HG02610 (cell line): ENCODE data around the gene KCTD3.

Source experiments
- ATAC-seq: cut with Tn5 transposase; IDR thresholded peaks from one replicate; pipeline ENCODE4 v1.9.1; 2021; ENCODE audit warnings: mild to moderate bottlenecking, moderate library complexity; ENCODE audit not compliant: unreplicated experiment

The KCTD3 gene

DNA sequence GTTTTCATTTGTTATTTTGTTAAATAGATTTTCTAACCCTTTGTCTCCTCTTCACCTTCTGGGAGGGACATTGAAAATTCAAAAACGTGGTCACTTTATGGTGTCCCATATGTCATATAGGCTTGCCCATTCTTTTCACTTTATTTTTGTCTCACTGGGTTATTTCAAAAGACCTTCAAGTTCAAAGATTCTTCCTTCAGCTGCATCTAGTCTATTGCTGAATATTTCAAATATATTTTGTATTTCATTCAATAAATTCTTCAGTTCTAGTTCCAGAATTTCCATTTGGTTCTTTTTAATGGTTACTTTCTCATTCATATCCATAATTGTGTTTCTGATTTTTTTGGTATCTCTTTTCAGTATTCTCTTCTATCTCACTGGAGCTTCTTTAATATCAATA, 11.6 kb upstream of the KCTD3 start:
- ATAC-seq, result no peak

DNA sequence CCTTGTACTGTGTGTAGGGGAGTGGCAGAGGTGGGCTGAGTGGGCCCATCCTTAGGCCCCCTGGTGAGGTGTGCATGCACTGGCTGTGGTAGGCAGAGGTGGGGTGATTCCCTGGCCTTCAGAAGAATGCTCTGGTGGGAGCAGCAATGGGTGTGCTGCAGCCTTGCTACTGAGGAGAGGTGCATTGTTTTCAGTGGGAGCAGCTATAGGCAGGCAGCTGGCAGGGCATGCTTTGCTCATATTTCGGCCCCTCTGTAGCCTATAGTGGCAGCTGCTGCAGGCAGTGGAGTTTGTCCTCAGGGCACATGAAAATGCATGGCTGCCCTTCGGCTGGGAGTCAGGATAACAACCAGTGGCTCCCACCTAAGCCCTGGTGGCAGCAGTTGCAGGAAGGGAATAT, 10.1 kb upstream of the KCTD3 start:
- no peak for ATAC-seq

DNA sequence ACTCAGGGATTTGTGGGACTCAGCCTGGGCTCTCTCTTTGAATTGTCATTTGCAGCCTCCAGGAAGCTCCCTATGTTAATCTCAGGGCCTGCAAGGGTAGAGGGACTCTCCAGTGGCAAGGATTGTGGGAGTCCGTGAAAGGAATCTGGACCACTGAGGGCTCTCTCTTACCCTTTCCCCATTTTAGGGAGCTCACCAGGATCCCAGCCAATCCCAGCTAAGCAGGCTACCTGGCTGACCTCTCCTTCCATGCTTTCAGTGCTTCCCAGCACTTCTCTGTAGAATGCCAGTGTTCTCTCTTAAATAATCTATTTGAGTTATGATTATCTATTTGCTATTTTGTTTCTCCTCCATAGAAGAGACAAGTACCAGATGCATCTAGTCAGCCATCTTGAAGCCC, 9.6 kb upstream of the KCTD3 start:
- no peak for ATAC-seq

DNA sequence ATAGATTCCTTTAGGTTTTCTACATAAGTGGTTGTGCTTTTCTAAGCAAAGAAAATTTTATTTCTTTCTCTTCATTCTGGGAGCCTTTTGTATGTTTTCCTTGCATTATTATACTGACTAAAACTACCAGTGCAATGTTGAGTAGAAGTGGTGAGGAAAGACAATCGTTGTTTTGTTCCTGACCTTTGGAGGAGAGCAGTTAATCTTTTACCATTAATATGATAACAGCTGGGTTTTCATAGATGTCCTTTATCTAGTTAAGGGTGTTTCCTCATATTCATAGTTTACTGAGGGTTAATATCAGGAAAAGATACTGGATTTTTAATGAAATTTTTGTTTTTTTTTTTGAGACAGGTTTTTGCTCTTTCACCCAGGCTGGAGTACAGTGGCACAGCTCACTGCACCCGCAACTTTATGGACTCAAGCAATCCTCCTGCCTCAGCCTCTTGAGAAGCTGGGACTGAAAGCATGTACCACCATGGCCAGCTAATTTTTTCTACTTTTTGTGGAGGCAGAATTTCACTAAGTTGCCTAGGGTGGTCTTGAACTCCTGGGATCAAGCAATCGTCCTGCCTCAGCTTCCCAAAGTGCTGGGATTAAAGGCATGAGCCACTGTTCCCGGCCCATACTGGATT, 9.0 kb upstream of the KCTD3 start:
- no peak for ATAC-seq

DNA sequence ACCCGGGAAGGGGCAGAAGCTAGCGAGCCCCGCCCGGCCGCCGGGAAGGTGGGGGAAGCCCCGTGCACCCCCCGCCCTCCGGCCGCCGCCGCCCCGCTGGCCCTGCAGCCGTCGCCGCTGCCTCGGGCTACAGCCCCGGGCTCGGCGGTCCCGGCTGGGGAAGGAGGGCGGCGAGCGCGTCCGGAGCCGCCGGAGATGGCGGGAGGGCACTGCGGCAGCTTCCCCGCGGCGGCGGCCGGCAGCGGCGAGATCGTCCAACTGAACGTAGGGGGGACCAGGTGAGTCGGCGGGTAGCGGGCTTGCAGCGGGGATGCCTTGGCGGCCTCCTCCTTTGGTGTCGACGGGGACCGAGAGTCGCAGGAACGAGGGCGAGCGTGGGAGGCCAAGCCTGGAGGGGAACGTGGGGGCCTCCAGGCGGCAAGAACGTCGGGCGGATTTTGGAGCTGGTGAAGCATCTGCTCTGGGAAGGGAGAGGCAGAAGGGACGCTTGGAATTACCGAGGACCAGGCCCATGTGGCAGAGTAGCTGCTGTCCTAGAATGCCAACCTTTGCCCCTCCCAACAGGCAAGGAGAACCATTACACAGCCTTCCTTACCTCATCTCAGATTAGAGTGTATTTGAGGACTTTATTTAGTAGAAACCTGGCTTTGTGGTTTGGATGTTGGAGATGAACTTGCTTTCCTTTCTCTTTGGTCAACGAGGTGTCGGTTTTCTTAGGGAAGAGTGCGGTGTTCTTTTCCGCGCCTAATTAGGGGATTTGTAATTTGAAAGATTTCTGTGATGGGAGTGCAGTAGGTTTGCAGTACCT, 591 bp downstream of the KCTD3 start:
- peak; percentile 64 for ATAC-seq

DNA sequence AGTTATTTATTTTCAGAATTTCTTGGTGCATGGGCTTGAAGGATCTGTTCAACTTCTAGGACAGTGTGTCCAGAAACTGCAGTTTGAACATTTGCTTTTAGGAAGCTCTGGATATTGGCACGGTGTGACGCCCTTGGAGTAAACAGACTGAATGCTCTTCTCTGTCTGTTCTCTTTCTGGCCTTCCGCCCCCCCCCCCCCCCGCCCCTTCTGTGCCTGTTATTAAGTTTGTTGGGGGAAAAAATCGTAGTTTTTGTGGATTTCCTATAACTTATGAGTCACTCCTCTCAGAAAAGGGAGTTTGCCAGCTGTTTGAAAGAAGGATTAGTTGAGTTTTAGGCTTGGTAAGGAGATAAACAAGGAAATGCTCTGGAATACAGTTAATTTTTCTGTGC, 1.2 kb downstream of the KCTD3 start:
- ATAC-seq, result no peak

GRCh38 chr1:215569986-215570824, 3.1 kb downstream of the KCTD3 start:
- no peak for ATAC-seq

DNA sequence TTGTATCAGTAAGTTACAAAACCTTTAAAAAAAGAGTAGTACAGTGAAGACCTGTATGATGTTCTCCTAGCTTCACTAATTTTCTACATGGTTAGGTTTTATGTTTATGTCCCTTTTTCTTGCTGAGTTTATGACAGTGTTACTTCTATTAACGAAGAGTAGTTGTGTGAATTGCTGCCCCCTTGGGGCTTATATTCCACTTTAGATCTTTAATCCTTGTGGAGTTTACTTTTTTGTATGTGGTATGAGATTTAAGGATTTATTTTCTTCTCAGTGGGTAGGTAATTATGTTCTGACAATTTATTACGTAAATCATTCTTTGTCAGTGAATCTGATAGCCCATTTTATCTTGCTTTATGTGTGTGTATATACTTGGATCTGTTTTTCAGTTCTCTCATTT, 14.8 kb downstream of the KCTD3 start:
- ATAC-seq, result no peak

- ATAC-seq, result peak; percentile 47
These were observed 16.2 kb downstream of the KCTD3 start for GRCh38 chr1:215583185-215583749.

- ATAC-seq, result peak; percentile 83
These were observed 17.3 kb downstream of the KCTD3 start for GRCh38 chr1:215584389-215584788.

- ATAC-seq, result no peak
These were observed 22.7 kb downstream of the KCTD3 start for GRCh38 chr1:215589650-215590435.

DNA sequence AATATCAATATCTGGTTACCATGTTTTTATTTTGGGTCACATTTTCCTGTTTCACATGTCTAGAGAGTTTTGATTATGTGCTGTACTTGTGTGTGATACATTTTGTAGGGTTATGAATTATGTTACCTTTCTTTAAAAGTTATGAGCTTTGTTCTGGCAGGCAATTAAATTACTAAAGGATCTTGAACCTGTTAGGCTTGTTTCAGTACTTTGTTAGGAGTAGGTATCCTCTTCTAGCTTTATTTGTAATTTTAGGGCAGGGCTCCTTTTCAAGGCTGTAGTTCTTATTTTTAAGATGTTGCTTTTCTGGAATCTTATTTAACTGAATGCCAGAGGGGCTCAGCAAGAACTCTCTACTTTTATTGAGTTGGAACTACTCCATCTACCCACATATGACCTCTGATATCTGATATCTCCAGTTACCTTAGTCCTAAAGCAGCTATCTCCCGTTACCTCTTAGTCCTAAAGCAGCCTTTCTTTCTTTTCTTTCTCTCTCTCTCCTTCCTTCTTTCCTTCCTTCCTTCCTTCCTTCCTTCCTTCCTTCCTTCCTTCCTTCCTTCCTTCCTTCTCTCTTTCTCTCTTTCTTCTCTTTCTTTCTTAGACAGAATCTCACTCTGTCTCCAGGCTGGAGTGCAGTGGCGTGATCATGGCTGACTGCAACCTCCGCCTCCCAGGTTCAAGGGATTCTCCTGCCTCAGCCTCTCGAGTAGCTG, 23.8 kb downstream of the KCTD3 start:
- no peak for ATAC-seq

GRCh38 chr1:215594640-215595039, 27.5 kb downstream of the KCTD3 start:
- ATAC-seq, result no peak

DNA sequence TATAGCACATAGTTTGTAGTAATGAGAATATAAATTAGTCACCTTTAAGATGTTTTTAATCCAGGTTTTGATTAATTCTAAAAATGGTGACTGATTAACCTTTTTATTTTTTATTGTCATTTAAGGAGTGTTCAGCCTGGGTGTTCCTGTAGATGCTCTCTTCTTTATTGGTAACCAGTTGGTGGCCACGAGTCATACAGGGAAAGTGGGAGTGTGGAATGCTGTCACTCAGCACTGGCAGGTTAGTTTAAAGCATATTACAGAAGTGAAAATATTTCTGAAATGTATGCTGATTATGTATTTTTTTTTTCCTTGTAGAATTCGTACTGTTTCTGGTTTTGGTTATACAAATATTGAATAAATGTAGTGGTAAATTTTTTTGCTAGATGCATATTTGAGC, 28.1 kb downstream of the KCTD3 start:
- no peak for ATAC-seq

GRCh38 chr1:215597961-215598360, 30.9 kb downstream of the KCTD3 start:
- ATAC-seq, result no peak

GRCh38 chr1:215599418-215600074, 32.4 kb downstream of the KCTD3 start:
- no peak for ATAC-seq

- ATAC-seq, result peak; percentile 45
These were observed 33.2 kb downstream of the KCTD3 start for GRCh38 chr1:215600258-215600792.

- ATAC-seq, result no peak
These were observed 33.8 kb downstream of the KCTD3 start for GRCh38 chr1:215600867-215601266.

DNA sequence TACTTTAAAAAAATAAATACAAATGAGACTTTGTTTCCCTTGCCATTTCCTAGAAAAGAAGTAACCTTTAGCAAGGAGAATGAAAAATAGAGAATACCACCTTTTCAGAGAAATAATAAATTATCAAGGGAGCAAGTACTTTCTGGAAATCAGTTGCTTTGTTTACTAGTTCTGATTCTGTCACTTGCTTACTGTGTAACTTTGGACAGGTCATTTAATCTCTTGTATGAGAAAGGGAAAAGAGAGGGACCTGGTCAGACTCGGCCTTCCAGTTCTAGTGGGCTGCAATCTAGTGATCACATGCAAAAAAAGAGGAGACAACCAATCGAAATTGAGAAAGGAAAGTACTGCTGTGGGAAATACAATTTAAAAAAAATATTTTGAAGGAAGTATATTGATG, 34.2 kb downstream of the KCTD3 start:
- no peak for ATAC-seq
